GM12878 (cell line): Measurements from ENCODE around the gene SLC3A2. TPM values are rescaled to one million over a fixed set of nuclear protein-coding genes. Genes with fewer than 3 reads are reported as not detected.

Experiments
- ASH2L ChIP-seq: fragments of 300-600, 200-600 bp; sonication (generic); IDR thresholded peaks from 2 replicates; pipeline ENCODE4 v1.6.1; 2017; ENCODE audit warnings: low read depth, mild to moderate bottlenecking, borderline replicate concordance
- BCL11A ChIP-seq: IDR thresholded peaks from 2 replicates; pipeline ENCODE4 v1.6.1; 2011; ENCODE audit warnings: low read depth, low read length
- CBX5 ChIP-seq: sonication (generic); IDR thresholded peaks from 2 replicates; pipeline ENCODE4 v1.6.1; 2016; ENCODE audit warnings: low read depth, moderate library complexity, mild to moderate bottlenecking, inconsistent platforms
- CUX1 ChIP-seq: IDR thresholded peaks from 2 replicates; pipeline ENCODE4 v1.6.1; 2012; ENCODE audit warnings: improper control_type of control experiment, low read depth, low read length; ENCODE audit not compliant: insufficient replicate concordance
- FOXM1 ChIP-seq: IDR thresholded peaks from 2 replicates; pipeline ENCODE4 v1.6.1; 2012; ENCODE audit warnings: low read depth, mild to moderate bottlenecking, inconsistent platforms, low read length, moderate library complexity
- HCFC1 ChIP-seq: fragments of 150-350 bp; IDR thresholded peaks from 2 replicates; pipeline ENCODE4 v1.6.1; 2014; ENCODE audit warnings: low read length
- NFIC ChIP-seq: IDR thresholded peaks from 2 replicates; pipeline ENCODE4 v1.6.1; 2012; ENCODE audit warnings: low read depth, mild to moderate bottlenecking, inconsistent platforms, low read length, moderate library complexity
- POLR2AphosphoS5 ChIP-seq: IDR thresholded peaks from 2 replicates; pipeline ENCODE4 v1.6.1; 2011; ENCODE audit warnings: mild to moderate bottlenecking, low read length, inconsistent platforms
- RAD21 ChIP-seq: IDR thresholded peaks from 2 replicates; pipeline ENCODE4 v1.6.1; 2011; ENCODE audit warnings: mild to moderate bottlenecking, low read depth, low read length, moderate library complexity; ENCODE audit not compliant: insufficient read depth
- TBL1XR1 ChIP-seq: IDR thresholded peaks from 2 replicates; pipeline ENCODE4 v1.6.1; 2012; ENCODE audit warnings: low read depth, low read length, improper control_type of control experiment
- ZBTB11 ChIP-seq: fragments of 450-650 bp; formaldehyde crosslinking; IDR thresholded peaks from 2 replicates; pipeline ENCODE4 v1.5.0; 2022; ENCODE audit warnings: mild to moderate bottlenecking, missing genetic modification characterization
- ZNF217 ChIP-seq: fragments of 450-650 bp; IDR thresholded peaks from 2 replicates; pipeline ENCODE4 v1.6.1; 2017; ENCODE audit warnings: antibody characterized with exemption, mild to moderate bottlenecking
- ZZZ3 ChIP-seq: IDR thresholded peaks from 2 replicates; pipeline ENCODE4 v1.6.1; 2011; ENCODE audit warnings: low read depth; ENCODE audit not compliant: control insufficient read depth, insufficient read length
- polyA plus RNA-seq, 11 experiments: library from polyadenylated mRNA; depleted of rRNA in 4 of 11; unstranded in 6 of 11; stranded (reverse) in 5 of 11; fragments of >200 nt; fragmentation: Nextera tagmentation in 4 of 11; fragmentation: Illumina TruSeq in 1 of 11; extraction: Ambion mirVana in 4 of 11; extraction: Trizol in 1 of 11; gene quantifications; 1 replicate in 1 of 11; 2 replicates in 10 of 11; pipeline versions ENCODE4 v1.2.1 to v1.2.3, GENCODE V29; 2011 to 2016; ENCODE audit warnings: inconsistent platforms in 2 of 11, missing spikeins in 2 of 11, low read depth in 1 of 11
- total RNA-seq, 4 experiments: library from RNA; depleted of rRNA in 3 of 4; stranded (reverse); fragments of >200 nt in 3 of 4; fragmentation: Illumina TruSeq in 1 of 4; extraction: Trizol in 1 of 4; gene quantifications; 2 replicates each; pipeline versions ENCODE4 v1.2.1 to v1.2.3, GENCODE V29; 2013 to 2021
- TF ChIP-seq, protein P1 (sequence below): fragments of 150-350 bp; IDR thresholded peaks from 2 replicates; pipeline ENCODE4 v1.6.1; 2014; ENCODE audit warnings: mild to moderate bottlenecking, low read depth, low read length
- TF ChIP-seq, protein P2 (sequence below): fragments of 150-350 bp; IDR thresholded peaks from 2 replicates; pipeline ENCODE4 v1.6.1; 2016; ENCODE audit warnings: low read depth, low read length

Gene SLC3A2
- total and polyA plus RNA-seq, 10 of the 15 experiments (the other 5 are each of a cell fraction or from before 2014, with no cell fraction given): 6.9 to 158 (median 106) TPM

DNA sequence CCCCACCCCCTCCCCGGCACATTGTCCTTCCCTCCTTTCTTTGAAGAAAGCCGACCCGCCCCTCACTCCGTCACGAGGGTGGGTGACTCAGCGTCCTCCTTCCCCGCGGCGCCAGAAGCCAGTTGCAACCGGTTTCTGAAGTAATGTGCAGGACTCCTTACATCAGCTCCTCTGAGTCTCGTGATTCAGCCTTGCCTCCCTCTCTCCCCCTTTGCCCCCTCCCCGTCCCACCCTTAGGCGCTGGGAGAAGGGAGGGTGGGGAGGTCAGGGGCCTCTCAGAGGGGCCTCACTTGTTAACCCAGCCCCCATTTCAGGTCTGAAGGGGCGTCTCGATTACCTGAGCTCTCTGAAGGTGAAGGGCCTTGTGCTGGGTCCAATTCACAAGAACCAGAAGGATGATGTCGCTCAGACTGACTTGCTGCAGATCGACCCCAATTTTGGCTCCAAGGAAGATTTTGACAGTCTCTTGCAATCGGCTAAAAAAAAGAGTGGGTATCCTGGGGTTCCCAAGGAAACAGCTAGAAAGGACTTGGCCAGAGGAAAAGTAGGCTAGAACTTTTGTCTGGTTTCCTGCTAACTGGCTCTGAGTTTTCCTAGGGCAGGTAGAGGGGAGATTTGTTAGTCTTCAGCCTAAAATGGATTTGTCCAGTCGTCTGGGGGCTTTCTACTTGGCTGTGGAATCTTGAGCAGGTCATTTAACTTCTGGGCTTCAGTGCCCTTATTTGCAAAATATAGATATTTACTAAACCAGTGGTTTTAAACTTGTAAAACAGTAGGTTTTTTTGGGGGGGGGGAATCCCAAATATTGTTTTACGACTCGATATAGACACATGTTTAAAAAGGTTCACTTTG, 1.1 kb downstream of the SLC3A2 start (continued):
- TF ChIP-seq ASH2L (no peak), CBX5 (no peak), CUX1 (no peak), HCFC1 (no peak), ZZZ3 (no peak), ZBTB11 (no peak), NFIC (no peak), POLR2AphosphoS5 (0 out of 2 replicates have a peak, but pooled peaks have one; percentile 39), RAD21 (no peak), ZNF217 (no peak), TBL1XR1 (no peak), FOXM1 (no peak), BCL11A (no peak)
- TF ChIP-seq, protein P1, sequence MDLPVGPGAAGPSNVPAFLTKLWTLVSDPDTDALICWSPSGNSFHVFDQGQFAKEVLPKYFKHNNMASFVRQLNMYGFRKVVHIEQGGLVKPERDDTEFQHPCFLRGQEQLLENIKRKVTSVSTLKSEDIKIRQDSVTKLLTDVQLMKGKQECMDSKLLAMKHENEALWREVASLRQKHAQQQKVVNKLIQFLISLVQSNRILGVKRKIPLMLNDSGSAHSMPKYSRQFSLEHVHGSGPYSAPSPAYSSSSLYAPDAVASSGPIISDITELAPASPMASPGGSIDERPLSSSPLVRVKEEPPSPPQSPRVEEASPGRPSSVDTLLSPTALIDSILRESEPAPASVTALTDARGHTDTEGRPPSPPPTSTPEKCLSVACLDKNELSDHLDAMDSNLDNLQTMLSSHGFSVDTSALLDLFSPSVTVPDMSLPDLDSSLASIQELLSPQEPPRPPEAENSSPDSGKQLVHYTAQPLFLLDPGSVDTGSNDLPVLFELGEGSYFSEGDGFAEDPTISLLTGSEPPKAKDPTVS: no peak
- TF ChIP-seq, protein P2, sequence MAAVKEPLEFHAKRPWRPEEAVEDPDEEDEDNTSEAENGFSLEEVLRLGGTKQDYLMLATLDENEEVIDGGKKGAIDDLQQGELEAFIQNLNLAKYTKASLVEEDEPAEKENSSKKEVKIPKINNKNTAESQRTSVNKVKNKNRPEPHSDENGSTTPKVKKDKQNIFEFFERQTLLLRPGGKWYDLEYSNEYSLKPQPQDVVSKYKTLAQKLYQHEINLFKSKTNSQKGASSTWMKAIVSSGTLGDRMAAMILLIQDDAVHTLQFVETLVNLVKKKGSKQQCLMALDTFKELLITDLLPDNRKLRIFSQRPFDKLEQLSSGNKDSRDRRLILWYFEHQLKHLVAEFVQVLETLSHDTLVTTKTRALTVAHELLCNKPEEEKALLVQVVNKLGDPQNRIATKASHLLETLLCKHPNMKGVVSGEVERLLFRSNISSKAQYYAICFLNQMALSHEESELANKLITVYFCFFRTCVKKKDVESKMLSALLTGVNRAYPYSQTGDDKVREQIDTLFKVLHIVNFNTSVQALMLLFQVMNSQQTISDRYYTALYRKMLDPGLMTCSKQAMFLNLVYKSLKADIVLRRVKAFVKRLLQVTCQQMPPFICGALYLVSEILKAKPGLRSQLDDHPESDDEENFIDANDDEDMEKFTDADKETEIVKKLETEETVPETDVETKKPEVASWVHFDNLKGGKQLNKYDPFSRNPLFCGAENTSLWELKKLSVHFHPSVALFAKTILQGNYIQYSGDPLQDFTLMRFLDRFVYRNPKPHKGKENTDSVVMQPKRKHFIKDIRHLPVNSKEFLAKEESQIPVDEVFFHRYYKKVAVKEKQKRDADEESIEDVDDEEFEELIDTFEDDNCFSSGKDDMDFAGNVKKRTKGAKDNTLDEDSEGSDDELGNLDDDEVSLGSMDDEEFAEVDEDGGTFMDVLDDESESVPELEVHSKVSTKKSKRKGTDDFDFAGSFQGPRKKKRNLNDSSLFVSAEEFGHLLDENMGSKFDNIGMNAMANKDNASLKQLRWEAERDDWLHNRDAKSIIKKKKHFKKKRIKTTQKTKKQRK: no peak
